GM21717 (cell line): ENCODE data around the gene APOL6.
"Not testable (repeated sequence)": the region's sequence is repeated elsewhere in the genome, so short reads cannot be mapped to it uniquely, and the experiment has no call there.

Experiments used
- ATAC-seq: cut with Tn5 transposase; IDR thresholded peaks from one replicate; pipeline ENCODE4 v1.9.1; 2021; ENCODE audit warnings: mild to moderate bottlenecking, moderate library complexity; ENCODE audit not compliant: unreplicated experiment

Gene APOL6

DNA sequence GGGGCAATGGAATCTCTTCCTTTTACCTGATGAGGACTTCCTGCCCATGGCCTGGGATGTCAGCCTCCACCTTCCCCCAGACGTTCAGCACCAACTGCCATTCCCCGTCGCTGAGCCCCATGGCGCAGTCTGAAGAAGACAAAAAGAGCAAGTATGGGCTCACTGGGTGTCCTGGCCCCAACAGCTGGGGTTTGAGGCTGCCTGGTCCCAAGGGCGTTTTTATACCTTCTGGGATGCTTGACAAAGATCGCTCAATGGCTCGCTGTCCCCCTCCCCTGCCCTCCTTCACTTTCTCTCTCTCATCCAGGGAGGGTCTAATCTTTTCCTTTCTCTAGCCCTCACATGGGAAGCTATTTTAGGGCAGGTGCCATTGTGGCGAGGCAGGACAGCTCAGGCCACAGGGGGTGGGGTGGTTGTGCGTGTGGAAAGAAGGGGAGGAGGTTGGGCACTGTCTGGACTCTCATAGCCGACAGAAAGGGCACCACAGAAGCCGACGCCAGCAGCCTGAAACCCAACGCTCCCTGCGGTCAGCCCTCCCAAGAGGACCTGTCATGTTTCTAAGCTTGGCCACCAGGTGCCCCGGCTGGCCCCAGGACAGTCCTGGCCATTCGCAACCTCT, 31.0 kb upstream of the APOL6 start, which contains the start of gene MB:
TSS of gene MB (minus strand) at position 193 of the 619 bp plus-strand sequence. CDS start at position 121, 72 bp downstream.
- no peak for ATAC-seq

DNA sequence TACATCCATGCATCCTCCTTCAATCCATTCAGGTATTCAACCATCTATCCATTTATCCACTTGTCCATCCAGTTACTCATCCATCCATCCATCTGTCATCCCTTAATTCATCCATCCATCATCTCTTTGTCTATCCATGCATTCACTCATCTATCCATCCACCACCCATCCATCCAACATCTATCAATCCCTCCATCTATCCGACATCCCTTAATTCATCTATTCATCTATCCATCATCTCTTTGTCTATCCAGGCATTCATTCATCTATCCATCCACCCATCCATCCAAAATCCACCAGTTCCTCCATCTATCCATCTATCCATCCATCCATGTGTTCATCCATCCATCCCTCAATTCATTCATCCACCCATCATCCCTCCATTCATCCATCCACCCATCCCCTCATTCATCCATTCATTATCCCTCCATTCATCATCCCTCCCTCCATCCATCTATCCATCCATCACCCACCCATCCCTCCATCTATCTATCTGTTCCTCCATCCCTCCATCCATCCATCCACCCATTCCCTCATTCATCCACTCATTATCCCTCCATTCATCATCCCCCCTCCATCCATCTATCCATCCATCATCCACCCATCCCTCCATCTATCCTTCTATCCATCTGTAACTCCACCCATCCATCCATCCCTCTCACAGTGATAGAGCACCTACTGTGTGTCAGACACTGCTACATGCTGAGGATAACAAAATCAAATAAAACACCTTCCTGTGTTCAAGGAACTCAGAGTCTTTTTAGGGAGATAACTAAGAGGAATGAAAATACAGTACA, 29.6 kb upstream of the APOL6 start:
- ATAC-seq, result no peak

DNA sequence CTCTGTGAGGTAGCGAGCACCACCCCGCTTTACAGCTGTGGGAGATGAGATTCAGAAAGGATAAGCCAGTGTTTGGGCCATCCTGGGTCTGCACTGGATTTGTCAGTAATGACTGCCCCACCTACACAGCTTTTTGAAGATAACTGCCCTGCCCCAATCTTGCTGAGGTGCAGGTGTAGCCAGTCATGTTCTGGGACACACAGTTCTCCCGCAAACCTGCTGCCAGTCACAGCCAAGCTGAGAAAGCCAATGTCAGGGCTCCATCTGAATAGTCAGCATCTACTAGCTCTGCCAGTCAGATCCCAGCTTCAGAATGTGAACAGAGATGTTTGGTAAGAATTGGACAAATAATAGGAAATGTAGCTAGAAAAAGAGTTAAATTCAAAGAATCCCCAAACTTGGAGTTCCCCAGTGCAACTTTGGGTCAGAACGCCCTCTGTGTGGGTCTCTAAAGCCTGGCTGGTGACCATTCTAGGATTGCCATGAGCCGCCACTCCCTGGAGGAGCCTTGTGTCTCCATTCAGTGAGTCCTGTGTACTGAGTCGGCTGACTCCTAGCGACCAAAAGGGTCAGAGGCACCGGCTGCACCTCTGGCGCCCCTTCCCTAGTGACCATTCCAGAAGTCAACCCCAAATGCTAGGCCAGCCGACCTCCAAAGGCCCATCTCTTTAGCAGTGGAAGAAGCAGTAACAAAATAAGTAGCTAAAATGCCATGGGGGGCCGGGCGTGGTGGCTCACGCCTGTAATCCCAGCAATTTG, 28.7 kb upstream of the APOL6 start:
- ATAC-seq, result no peak

DNA sequence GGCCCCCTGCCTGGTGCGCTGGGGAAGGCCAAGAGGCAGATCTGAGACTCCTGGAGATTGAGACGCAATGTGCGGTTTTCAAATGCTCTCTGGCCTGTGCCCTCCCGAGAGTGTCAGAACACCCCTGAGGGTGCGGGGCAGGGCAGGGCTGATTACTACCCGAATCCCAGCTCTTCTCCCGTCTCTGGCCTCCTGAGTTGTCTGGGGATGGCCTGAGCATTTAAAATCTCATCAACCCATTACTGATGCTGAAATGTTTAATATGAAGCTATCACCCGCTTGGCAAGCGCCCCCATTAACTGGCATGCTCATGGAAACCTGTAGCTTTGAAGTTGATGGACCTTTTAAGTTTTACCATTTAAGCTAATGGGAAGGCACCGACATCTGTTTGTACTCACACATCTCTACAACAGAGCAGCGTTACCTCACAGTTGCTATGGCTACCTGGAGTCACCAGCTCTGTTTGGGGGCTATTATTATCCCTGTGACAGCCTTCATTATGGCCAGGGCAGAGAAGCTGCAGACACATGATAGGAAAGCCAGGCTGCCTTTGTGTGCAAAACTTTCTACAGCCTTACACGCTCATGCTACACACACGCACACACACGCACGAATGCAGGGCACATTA, 27.5 kb upstream of the APOL6 start:
- ATAC-seq, result no peak

DNA sequence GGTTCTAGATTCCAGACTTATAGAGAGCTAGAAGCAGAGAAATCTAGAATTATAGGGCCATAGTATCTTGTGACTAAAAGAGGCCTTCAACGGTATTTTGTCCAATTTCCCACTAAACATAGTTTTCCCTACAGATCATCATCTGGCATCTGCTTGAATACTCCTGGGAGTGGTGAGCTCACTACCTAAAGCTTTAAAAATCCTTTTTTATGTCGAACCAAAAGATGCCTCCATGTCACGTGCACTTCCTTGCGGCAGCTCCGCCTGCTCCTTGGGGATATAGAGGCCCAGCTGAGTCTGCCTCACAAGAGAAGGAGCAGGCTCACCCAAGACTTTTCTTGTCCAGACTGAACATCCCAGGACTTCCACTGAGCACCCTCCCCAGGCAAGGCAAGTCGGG, 26.8 kb upstream of the APOL6 start:
- ATAC-seq, result no peak

DNA sequence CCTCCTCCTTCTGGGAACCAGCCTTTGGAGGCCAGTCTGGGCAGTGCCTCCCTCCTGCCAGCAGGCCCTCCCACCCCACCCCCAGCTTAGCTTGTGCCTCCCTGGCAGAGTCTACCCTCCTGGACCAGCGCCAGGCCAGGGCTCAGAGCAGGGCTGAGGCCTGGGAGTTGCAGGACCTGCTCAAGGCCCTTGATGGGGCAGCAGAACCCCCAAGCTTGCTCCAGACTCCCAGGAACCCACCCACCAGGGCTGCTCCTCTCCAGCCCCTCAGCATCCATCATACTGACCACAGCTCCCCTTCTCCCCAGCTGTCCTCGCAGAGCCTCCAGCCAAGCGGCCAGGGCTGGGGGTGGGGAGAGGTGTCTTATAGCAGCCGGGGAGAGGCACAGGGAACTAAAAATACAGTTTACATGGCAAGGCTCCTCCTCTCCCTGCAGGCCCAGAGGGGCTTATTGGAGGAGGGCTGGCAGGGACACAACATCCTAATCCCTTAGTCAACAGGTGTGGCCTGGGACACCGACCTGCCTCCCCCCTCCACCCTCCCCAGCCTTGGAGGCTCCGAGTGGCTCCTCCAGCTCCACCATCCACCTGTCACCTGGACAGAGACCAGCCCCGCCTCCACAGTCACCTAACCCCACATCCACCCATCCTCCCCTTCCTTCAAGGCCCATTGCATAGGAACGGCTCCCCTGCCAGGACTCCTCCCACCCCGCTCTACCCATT, 25.9 kb upstream of the APOL6 start:
- ATAC-seq, result no peak

DNA sequence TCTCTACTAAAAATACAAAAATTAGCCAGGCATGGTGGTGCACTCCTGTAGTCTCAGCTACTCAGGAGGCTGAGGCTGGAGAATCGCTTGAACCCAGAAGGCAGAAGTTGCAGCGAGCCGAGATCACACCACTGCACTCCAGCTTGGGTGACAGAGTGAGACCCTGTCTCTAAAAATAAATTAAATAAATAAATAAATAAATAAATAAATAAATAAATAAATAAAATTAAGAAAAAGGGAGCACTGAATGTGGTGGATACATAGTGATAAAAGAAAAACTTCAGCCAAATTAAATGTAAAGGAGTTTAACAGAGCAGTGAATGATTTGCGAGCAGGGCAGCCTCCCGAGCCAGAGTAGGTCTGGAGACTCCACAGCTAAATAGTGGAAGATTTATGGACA, 24.4 kb upstream of the APOL6 start:
- ATAC-seq, result not testable (repeated sequence)

DNA sequence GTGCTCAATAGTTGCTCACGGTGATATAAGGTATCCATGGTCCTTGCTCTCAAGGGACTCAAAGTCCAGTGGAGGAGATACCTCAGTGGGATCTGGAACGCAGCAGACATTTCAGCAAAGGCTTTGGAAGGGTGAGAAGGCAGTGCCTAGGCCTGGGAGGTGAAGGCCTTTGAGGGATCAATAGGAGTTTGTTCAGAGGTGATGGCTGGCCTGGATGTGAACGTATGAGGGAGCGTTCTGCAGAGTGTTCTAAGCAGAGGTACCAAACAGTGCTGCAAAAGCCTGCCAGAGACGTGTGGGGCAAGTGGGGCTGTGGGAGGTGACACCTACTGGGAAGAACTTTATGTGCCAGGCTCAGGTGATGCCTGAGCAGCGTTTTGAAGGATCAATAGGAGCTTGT, 23.7 kb upstream of the APOL6 start:
- ATAC-seq, result no peak

DNA sequence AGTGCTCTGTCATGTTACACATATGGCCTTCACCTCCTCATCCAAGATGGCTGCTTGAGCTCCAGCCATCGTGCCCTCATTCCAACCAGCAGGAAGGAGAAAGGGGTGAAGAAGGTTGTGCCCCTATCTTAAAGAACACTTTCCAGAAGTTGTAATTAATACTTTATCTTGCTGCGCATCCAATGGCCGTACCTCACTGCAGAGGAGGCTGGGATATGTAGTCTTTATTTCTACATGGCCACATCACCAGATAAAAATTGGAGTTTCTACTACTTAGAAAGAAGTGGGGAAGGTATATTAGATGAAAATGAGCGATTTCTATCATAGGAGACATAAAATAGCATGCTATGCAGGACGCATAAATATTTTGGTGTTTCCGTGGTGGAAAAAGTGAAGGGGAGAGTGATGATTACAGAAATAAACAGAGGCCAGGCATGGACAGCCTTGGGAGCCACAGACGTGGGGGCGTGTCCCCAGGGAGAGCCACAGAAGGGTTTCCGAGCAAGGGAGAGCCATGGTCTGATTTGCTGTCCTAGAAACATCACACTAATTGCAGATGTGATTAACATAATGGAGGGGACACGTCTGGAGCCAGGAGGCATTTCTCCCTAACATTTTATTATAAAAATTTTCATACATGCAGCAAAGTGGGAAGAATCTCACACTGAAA, 22.3 kb upstream of the APOL6 start:
- ATAC-seq, result no peak

DNA sequence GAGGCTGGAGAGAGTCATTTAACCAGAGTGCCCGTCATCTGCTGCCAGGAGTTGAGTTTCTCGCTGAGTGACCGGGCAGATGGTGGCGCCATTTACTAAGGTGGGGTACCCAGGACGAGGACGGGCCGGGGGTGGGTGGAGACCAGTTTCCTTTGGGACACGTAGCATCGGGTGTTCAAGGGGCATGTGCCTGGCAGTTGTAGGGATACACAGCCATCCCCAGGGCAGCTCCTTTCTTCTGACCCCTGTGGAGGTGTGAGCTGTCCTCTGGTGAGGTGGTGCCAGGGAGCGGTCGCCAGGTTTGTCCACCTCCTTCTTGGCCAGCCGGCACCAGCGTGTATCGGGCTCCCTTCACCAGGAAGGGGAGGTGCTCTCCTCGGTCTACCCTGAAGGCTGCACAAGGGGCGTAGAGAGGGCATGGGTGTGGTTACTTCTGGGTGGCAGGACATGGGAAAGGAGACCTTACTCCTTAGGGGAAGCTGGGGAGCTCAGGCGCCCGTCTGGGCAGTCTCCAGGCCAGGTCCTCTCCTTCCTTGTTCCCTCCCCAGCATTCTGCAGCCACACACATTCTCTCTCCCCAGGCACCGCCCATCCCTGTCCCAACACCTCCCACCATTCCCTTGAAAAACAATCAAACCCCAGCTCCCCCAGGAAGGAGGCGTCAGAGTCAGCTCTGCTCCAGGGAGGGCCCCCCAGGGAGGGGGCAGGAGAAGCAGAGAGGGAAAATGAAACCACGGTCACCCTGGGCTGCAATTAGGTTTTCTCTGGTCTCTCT, 20.8 kb upstream of the APOL6 start:
- ATAC-seq, result no peak

DNA sequence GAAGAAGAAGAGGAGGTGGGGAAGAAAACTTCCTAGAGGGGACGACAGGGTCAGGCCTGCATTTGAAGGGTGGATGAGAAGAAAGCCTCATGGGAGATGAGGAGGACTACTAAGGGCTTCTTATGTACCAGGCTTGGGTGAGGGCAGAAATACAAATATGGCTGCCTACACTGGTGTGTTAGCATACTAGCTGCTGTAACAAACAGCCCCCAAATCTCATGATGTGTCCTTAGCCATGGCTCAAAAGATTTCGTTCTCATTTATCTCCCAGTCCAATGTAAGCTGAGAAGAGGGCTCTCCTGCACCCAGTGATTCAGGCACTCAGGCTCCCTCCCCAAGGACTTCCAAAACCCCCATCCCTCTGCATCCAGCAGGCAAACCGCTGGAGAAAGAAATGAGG, 19.5 kb upstream of the APOL6 start:
- ATAC-seq, result no peak

DNA sequence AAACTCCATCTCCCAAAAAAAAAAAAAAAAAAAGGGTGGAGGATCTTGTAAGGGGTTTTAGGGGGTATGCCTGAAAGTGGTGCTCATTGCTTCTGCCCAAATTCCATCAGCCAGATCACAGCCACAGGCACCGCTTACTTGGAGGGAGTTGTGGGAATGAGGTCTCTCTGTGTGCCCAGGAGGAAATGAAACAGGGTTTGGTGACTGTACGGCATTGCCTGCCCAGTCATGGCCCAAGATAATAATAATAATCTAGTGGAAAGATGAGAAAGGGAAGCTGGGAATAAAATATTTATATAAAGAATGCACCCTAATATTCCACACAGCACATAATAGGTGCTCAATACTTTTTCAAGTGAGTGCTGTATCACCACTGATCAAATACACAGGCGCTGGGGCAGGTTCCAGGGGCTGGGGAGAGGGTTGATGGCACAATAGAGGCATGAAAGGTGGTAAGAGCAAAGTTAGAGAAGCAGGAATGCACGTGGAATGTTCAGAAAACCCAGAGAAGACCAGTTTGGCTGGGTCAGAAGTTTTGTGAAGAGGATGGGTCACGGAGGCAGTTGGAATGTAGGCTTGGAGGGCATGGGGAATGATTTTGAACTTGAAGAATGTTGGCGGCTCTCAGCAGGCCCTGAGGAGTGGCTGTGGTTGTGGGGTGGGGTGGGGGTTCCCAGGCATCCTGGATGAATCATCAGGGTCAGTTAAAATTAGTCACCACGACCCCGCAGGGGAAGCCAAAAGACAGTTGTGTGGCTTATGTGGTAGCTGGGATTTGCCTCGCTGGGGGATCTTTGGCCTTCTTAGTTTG, 18.6 kb upstream of the APOL6 start:
- no peak for ATAC-seq

DNA sequence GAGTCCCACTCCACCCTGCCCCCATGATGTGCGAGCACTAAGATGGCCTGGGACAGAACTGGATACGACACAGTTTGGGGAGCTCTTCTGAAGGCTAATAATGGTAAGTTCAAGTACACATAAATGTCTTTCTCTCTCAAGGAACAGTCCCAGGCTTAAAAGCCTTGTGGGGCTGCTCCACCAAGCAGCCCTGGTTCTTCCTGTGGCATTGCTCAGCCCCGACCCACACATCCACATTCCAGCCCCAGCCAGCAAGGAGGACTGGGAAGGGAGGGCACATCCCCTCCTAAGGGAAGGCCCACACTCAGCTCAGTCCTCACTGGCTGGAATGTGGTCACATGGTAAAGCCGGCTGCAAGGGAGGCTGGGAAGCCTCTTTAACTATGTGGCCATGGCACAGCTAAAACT, 17.9 kb upstream of the APOL6 start:
- ATAC-seq, result no peak

DNA sequence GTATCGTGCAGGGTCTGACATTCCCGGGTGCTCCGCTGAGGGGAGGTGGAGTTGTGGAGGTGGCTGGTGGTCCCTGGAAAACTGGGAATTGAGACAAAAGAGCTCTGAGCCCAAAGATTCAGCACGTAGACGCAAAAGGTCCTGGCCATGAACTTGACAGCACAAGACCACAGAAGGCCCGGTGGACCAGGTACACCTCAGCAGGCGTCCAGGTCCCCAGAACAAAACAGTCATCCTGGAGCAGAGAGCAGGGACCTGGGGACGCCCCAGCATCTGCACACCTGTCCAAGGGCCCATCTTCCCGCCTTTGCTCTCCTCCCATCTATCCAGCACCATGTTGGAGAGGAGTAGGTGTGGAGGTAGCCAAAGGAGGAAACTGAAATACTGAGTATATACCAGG, 17.4 kb upstream of the APOL6 start:
- no peak for ATAC-seq

DNA sequence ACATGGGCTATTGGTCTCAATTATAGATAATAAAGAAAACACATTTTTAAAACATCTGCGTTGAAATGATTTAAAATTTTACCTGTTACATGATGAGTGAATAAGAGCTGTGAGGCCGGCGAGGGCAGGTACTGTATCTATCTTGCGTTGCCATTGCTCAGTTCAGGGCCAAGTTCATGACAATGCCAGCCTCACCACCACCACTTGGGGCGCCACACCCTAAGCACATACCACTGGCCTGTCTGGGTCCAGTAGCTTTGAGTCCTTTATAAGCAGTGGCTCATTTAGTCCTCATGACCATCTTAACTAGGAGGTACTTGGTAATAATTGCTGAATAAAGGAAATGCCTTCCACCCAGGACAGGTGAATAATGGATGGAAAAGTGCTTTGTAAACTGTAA, 16.6 kb upstream of the APOL6 start:
- ATAC-seq, result no peak

DNA sequence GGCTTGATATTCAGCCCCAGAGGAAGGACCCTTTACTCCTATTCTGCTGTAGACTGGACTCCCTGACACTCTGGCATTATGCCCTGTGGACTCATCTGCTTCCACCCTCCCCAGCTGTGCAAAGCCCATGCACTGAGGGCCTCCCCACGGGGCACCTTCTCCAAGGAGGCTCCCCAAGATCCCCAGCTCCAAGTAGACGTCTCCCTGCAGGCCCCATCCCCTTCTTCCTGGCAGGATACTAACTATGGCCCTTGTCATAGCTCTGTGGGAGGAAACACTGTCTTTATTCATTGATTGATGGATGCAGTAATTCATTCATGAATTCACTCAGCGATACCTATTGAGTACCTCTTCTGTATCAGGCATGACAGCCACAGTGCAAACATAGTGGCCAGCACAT, 15.3 kb upstream of the APOL6 start:
- no peak for ATAC-seq

DNA sequence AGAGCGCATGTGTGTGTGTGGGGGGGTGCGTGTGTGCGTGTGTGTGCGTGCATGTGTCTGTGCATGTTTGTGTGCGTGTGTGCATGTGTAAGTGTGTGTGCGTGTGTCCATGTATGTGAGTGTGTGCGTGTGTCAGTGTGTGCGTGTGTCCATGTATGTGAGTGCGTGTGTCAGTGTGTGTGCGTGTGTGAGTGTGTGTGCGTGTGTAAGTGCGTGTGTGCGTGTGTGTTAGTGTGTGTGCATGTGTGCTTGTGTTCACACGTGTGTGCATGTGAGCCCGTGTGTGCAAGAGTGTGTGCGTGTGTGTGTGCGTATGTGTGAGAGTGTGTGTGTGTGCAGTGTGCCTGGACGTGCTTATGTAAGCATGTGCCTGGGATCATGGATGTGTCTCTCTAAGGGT, 14.7 kb upstream of the APOL6 start:
- no peak for ATAC-seq

DNA sequence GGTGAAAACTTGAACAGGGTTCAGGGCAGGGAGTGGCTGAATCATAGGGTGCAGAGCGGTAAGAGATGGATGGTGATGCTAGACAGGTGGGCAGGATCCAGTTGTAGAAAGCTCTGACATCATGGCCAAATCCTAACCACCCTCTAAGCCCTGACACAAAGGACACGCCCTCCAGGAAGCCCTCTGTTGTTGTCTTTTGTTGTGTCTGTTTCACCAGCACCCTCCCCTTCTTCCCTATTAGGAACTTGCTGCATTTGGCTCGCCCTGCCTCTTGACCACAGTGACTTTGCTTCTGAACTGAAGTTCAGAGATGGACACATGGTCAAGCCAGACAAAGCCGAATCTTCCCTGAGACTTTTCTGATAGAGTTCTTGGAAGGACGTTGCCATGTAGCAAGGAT, 14.2 kb upstream of the APOL6 start:
- ATAC-seq, result no peak
